ENCODE results near the gene ULBP1.

DNA sequence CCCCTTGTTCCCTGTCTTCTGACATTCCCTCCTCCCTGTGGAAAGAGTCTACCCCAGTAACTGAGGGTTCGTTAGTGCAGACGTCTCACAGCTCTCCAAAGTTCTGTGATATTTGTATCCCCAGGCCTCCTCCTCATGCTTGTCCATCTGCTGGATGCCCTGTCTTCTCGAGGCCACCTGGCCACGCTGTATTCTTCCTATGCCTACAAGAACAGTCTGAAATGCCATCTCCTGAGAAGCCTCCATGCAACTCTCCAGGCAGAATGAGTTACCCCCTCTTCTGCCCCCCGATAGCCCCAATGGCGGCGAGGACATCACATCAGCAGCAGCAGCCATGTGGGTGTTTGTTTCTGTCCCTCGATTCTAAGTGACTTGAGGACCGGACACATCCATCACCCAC is 12.6 kb upstream of the ULBP1 start:
- TF ChIP-seq, protein P1, sequence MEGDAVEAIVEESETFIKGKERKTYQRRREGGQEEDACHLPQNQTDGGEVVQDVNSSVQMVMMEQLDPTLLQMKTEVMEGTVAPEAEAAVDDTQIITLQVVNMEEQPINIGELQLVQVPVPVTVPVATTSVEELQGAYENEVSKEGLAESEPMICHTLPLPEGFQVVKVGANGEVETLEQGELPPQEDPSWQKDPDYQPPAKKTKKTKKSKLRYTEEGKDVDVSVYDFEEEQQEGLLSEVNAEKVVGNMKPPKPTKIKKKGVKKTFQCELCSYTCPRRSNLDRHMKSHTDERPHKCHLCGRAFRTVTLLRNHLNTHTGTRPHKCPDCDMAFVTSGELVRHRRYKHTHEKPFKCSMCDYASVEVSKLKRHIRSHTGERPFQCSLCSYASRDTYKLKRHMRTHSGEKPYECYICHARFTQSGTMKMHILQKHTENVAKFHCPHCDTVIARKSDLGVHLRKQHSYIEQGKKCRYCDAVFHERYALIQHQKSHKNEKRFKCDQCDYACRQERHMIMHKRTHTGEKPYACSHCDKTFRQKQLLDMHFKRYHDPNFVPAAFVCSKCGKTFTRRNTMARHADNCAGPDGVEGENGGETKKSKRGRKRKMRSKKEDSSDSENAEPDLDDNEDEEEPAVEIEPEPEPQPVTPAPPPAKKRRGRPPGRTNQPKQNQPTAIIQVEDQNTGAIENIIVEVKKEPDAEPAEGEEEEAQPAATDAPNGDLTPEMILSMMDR (IDR thresholded peaks at IDR 0.05) = no peak
- TF ChIP-seq POLR2A (IDR thresholded peaks at IDR 0.05) = no peak
